Measurements from ENCODE around the gene SETBP1.

DNA sequence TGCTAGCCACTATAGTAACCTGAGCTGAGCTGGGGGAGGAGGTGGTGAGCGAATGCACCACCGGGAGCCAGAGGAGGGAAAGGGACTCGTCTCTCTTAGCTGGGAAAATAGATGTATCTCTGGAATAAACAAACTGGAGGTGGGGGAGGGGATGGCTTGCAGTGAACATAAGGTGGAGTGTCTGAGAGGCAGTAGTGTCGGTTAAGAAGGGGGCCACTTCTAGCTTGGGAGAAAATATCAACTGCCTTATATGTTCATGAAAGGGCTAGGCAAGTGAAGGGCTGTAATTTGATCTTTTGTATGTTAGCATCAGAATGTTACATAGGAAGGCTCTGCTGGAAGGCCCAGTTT, 2.2 kb downstream of the SETBP1 start:
- TF ChIP-seq, protein P1, sequence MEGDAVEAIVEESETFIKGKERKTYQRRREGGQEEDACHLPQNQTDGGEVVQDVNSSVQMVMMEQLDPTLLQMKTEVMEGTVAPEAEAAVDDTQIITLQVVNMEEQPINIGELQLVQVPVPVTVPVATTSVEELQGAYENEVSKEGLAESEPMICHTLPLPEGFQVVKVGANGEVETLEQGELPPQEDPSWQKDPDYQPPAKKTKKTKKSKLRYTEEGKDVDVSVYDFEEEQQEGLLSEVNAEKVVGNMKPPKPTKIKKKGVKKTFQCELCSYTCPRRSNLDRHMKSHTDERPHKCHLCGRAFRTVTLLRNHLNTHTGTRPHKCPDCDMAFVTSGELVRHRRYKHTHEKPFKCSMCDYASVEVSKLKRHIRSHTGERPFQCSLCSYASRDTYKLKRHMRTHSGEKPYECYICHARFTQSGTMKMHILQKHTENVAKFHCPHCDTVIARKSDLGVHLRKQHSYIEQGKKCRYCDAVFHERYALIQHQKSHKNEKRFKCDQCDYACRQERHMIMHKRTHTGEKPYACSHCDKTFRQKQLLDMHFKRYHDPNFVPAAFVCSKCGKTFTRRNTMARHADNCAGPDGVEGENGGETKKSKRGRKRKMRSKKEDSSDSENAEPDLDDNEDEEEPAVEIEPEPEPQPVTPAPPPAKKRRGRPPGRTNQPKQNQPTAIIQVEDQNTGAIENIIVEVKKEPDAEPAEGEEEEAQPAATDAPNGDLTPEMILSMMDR (IDR thresholded peaks at IDR 0.05; ENCODE audit: low read length): no peak
- no peak for TF ChIP-seq EZH2 (IDR thresholded peaks at IDR 0.05; ENCODE audit: borderline replicate concordance, low read length)
